Stimulated activated CD4-positive, alpha-beta T cell treated with anti-CD3 and anti-CD28 coated beads, Interleukin-1b, Interleukin-23, amount 100 ng/mL, for 24 hours (primary cell): Measurements from ENCODE around the gene MUC13.

Source experiments
- DNase-seq, 4 experiments: peaks; one replicate each; pipeline ENCODE4 v3.0.0-alpha.2; 2020; ENCODE audit warnings: low read depth in 4 of 4, low spot score in 1 of 4

Gene MUC13

DNA sequence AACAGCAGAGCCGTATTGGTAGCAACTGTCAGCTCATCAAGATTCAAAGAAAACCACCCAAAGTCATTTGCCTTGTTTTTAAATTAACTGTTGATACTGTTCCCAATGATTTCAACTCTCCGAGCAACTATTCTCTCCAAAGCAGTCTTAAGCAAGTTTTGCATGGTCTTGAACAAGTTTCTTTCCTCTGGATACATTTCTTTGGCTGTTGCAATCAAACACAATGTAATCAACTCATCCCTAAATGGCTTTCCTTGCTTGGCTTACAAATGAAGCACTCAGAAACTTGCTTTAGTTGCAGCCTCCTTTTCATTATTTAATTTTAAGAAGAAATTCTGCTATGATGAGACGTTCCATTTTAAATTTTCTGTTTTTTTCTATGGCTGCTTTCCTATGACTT is 15.5 kb upstream of the MUC13 start:
- no peak for DNase-seq

DNA sequence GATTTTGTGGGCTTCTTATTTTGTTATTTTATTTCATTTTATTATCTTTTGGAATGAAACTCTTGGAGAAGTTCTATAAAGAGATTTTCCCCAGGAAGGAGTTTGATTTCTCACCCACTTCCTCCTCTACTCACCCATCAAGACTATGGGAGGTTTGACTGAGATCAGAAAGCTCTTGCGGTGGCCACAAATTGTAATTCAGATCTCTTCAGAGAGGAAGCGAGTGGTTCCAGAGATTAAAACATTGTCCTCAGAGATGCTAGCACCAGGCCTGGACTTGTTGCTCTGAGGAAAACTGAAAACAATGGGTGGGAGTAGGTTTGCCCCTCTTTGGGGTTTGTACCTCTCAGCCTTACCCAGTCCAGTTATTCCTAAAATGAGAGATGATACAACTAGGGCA is 8.1 kb upstream of the MUC13 start:
- no peak for DNase-seq

DNA sequence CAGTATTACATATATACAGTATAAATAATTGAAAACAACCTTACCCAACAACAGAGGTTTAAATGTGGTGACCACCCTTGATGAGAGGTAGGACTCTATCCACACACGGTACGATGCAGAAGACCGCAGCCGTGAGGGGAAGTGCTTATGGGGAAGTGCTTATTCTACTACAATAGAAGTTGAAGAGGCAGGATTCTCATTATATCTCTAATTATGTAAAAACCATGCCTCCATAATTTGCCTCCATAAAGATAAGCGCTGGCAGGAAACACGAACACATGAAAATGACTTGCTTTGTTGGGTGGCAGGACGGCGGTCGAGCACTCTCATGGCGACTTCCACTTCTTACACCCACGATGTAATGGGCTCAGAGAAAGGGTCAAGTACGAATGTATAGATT is 7.2 kb upstream of the MUC13 start:
- no peak for DNase-seq

DNA sequence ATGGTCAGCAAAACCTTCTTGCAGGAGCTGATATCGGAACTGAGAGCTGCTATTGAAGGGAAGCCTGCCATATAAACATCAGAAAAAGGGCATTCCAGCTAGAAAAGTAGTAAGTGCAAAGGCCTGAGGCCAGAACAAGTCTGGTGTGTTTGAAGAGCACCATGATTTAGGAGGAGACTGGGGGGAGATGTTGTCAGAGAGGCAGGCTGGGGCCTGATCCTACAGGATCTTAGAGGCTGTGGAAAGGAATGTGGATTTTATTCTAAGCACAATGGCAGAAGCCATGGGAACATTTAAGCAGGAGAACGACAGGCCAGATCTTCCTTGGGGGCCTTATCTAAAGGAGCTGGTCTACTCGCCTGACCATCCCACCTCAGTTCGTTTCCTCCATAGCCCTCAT is 5.1 kb upstream of the MUC13 start:
- no peak for DNase-seq

DNA sequence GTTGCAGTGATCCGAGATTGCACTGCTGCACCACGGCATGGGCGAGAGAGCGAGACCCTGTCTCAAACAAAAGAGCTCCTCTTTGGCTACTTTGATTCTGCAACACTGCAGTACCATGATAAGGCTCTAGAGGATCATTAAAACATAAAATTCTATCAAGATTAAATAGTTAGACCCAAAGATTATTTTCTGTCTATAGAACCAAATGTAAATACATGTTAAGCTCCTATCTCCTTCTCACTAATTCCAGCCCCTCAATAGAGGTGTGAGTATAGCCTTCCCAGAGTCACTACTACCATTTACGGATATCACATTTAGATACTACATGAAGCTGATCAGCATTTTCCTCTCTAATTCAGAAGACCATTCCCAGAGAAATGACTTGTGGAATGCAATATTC is 4.3 kb upstream of the MUC13 start:
- DNase-seq: no peak

DNA sequence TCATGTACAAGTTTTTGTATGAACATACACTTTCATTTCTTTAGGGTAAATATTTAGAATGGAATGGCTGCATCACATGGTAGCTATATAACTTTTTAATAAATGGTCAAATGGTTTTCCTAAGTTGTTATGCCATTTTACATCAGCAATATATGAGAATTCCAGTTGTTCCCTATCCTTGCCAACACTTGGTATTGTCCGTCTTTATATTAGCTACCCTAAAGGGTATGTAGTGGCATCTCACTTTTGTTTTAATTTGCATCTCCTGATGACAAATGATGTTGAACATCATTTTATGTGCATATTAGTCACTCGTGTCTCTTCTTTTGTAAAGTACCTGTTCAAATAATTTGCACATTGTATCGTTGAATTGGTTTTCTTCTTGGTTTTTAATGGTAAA is 2.5 kb upstream of the MUC13 start:
- DNase-seq: no peak

DNA sequence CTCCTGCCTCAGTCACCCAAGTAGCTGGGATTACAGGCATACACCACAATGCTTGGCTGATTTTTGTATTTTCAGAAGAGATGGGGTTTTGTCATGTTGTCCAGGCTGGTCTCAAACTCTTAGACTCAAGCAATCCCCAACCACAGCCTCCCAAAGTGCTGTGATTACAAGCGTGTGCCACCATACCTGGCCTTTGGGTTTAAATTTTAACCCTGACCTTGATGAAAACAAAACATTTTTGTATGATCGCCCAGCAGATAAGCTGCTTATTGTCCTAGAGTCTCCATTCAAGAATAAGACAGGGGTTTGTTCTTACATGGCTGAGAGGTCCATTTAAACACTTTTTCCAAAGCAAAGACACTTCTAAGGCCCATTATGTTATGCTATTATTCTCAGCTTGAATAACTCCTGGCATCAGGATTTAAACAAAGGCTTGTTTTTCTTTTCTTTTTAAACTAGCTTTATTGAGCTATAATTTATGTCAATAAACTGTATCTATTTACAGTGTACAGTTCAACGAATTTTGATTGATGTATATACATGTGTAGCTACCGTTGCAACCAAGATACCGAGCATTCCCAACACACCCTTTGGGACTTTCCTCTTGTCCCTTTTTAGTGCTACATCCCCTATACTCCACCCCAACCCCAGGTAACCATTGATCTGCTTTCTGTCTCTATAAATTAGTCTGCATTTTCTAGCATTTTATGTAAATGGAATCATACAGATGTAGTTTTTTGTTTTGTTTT is 1.4 kb upstream of the MUC13 start:
- no peak for DNase-seq

DNA sequence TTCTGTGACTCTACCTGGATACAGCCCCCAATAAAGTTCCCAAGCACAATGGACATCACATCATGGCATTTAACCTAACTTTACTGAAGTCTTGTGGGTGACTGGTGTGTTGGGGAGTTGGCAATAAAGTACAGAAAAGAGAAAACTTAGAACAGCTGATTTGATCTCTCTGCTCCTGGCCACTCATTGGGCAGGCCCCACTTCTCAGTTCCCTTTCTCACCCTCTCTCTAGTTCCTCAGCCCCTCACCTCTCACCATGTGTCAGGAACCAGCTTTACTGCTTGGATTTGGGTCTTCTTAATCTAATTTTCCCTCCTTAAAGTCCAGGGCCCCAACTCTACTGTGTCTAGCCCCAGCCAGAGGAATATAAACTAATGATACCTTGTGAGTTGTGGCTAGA is 713 bp upstream of the MUC13 start:
- DNase-seq: no peak

DNA sequence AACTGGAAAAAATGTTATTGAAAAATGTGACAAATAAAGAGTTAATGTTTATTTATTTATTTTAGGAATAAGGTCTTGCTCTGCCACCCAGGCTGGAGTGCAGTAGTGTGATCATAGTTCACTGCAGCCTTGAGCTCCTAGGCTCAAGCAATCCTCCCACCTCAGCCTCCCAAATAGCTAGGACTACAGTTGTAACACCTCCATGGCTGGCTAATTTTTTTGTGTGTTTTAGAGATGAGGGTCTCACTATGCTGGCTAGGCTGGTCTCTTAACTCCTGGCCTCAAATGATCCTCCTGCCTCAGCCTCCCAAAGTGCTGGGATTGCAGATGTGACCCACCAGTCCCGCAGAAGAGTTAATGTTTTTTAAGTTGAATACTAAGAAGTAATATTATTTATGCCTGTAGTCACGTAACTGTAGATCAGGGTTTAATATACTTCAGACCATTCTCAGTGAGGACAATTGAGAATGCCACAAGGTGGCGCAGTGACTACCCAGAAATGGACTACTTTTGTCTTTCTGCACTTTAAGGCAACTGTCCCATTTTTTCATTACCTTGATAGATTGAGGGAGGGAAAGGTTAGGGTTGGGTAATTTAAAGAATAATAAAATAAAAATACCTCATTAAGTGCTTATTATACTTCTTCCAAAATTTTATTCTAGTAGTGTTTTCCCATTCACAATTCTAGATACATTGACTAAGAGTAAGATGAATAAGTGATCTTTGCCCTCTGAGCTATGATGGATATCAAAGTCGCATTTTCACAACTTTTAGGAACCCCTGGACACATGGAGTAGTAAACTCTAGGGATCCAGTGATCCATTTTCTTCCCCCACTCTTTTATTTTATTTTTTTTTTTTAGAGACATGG is 6.0 kb downstream of the MUC13 start:
- DNase-seq: peak; percentile 23 to 42 (median 33)

DNA sequence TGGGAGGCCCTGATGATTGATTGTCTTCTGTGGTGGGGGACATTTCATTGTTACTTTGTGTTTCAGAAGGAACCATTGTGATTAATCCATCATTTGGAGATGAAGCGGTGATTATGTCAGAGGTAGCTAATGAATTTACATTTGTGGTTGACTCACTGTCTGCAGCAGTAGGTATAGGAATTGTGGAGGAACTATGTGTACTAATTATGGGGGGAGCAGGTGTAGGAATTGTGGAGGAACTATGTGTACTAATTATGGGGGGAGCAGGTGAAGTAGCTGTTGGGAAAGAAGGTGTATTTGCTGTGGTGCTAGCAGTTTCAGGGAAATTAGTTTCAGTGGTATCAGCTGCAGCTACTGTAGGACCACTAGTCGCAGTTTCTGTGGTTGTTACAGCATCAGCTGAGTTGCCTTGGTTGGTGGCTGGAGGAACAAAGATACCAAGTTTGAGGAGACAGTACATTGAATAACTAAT is 6.9 kb downstream of the MUC13 start:
- DNase-seq: no peak

DNA sequence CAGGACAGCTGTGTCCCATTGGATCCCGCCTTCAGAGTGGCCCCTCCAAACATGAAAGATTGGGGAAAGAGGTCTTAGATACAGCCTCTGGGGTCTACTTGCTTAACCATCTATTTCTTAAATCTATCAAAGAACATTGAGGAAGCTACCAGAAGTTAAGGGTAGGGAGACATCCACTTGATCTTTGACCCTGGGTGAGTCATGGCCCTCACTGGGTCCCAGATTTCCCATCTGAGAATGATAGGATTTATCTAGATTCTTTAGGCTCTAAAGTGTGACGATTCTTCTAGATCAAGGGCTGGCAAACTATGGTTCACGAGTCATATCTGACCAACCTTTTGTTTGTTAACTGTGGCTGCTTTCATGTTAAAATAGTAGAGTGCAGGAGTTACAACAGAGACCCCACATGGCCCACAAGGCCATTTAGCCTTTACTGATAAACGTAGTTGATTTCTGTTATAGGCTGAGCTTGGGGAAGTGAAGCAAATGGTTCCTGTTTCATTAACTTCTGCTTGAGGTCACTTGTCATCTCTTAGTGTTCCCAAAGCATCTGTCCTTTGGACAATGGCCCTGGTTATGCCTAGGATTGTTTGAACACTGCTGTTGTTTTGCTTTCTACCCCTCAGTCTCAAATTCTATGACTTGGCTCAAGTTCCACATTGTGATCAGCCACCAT is 8.0 kb downstream of the MUC13 start:
- no peak for DNase-seq

DNA sequence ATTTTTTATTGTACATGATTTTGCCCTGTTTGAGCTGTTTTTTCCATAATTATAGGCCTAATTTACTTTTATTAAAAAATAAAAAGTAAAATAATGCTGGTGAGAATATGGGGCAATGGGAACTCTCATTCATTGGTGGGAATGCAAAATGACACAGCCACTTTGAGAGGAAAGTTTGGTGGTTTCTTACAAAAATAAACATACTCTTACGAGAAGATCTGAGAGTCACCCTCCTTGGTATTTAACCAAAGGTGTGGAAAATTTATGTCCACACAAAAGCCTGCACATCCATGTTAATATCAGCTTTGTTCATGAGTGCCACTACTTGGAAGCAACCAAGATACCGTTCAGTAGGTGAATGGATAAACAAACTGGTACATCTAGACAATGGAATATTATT is 9.8 kb downstream of the MUC13 start:
- no peak for DNase-seq

DNA sequence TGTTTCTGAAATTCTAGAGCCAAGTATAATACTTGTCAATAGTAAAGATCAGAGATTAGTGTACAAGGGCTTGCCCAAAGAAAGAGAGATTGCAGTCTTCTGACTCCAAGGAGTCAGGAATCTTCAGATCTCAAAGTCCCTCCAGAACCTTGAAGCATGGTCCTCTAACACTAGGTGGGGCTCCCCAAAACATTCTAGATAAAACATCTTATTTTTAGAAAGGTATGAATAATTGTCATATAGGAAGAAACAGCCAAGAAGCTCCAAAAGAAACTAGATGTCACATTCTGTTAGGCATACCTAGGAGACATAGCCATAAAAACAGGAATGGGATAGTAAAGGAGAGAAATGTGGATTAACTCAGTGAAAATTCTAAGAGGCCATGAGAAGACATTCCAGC is 10.7 kb downstream of the MUC13 start:
- DNase-seq: no peak

DNA sequence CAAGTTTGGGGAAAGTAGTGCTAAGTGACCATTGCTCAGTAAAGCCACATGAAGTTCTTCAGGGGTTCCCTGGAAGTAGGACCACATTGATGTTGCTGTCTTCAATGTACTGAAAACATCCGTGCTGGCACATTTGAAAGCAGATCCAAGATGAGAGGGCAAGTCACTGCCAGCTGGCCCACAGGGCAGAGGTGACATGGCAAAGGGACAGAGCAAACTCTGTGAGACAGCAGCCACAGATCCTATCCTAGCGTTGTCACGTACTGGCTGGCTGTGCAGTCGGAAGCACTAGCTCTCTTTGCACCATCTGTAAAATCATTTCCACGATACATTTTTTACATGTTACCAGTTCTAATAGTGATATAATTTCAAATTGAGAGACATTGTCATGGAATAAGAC is 13.8 kb downstream of the MUC13 start:
- no peak for DNase-seq

DNA sequence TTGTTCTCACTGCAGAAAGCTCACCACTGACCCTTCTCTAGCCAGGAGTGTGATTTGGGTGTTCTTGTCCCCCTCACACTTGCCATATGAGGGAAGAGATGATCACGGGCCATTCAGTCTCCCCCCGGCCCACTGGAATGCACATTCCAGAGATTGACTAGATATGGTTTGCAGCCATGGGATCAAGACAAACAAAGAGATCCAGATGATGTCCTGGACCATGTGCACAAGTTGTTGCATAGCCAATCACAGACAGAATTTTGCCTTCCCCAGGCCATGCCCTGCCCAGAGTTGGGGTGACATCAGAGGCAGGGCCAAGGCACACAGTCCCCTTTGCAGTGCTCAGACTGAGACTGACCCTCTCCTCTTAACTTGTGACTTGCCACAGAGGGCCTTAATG is 14.8 kb downstream of the MUC13 start:
- DNase-seq: no peak

DNA sequence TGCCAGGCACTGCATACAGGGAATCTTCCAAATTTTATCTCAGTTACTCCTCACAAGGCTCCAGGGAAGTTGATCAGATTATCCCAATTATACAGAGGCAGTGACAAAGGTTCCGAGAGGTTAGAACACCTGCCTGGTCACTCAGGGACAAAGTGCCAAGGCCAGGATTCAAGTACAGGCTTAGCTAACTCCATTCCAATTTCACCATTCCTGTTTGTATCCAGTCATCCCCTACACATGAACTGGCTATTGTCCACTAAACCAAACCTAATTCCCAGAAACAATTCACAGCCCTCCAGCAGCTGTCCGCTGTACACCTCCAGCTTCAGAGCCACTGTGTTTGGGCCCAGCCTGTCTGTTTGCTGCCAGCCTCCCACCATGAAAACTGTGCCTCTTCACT is 16.0 kb downstream of the MUC13 start:
- DNase-seq: no peak

DNA sequence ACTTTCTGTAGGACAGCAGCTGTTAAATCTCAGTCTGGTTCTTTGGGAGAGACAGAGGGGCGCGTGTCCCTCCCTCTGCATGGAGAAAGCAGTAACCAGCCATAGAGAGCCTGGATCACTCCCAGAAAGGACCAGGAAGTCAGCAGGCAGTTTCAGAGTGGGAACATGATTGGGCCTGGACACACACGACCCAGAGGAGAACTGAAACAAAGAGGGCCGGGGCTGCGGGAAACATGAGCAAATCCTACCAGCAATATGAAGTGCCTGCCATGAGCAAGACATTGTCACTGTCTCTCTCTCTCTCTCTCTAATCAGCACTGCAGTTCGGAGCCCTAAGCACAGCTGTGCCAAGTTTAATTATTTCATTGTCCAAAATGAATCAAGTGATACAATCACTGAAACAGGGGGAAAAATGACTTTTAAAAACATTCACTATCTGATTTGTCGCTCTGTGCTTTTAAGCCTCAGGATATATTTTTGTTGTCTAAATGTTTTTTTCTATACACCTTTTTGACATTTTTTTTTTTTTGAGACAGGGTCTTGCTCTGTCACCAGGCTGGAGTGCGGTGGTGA is 17.6 kb downstream of the MUC13 start:
- DNase-seq: no peak

DNA sequence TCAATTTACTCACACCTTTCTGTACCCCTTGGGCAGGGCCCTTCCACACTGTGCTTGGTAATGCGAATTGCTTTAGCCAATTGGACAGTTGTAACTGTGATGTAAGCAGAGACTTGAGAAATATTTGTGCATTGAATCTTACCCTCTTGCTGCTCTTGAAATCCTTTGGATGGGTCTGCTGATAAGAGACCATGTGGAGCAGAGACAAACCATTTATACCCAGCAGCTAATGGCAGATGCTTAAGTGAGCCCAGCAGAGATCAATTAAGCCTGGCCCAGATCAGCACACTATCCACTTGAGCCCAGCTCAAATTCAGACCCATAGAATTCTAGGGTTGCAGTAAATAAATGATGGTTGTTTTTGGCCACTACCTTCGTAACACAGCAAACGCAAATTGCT is 19.3 kb downstream of the MUC13 start:
- no peak for DNase-seq

DNA sequence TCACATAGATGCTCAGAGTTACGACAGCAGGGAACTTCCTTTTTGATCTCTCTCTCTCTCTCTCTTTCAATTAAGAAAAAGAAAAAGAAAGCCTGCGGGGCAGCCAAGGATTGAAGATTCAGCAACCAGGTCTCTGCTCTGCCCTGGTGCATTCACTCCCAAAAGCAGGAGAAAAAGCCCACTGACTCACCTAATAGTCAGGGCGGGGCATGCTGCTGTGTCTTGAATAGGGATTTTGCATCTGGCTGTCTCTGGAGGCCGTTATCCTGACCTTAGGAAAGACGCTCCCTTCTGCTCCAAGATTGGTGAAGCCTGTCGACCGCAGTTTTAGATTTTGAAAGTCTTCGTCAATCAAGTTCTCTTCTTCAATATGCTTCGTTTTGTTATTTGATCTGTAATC is 26.6 kb downstream of the MUC13 start:
- DNase-seq: no peak

DNA sequence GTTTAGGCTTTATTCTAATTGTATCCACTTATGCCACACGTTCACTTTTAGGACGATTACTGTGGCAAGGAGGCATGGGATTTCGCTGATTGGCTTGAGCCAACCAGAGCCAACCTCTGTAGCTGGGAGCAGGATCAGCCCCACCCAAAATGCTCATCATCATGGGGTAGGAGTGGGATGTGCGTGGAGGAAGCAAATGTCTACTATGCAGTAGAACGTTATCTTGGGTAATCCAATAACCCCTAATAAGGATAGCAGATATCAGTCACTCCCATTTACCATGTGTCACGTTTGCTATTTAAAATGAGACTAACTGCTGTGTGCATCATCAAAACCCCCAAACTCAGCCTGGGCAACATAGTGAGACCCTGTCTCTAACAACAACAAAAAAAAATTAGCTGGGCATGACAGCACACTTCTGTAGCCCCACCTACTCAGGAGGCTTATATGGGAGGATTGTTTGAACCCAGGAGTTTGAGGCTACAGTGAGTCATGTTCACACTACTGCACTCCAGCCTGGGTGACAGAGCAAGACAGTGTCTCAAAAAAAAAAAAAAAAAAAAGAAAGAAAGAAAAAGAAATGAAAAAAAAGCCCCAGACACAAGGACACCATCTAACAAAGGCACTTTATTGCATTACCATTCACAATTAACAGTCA is 29.6 kb downstream of the MUC13 start:
- DNase-seq: no peak
